ENCODE results near the gene MDC1. TPM values are rescaled to one million over a fixed set of nuclear protein-coding genes. Genes with fewer than 3 reads are reported as not detected.

MDC1 gene
- total and polyA plus RNA-seq, 2 of the 13 experiments (the other 11 are each of a cell fraction or from before 2014, with no cell fraction given) = 8.4 to 14.0 TPM

DNA sequence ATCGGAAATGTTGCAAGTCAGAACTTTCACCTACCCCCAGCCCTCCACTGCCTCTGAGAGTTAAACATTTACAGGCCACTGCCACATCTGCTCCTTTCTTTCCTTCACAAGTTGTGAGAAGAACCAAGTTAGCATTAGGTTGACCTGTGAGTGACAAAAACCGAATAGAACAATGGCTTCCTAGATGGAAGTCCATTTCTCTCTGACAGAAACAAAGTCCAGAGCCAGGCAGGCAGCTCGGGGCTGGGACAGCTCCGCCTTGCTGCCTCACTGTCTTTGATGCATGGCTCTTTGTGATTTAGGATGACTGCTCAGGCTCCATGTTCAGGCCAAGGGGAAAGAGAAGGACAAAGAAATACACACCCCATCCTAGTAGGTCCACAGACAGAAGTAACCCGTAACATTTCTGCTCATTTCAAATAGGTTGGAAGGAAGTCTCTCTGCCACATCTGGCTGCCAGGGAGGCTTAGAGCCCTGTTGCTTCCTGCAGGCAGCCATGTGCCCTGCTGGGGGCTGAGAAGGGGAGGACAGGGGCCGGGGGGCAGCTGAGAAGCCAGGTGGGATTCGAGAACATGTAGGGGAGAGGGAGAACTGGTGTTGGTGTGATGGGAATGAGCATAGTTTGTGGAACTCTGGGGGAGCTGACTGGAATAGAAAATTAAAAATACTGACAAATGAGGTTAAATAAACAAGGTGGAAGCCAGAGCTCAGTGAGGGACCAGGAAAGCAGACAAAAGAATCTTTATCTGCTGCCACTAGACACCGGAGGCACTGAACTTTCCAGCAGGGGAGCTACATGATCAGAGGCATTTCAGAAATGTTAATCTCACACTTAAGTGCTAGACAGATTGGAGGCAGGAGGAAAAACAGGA, 46.8 kb upstream of the MDC1 start (continued):
- TF ChIP-seq, protein P1, sequence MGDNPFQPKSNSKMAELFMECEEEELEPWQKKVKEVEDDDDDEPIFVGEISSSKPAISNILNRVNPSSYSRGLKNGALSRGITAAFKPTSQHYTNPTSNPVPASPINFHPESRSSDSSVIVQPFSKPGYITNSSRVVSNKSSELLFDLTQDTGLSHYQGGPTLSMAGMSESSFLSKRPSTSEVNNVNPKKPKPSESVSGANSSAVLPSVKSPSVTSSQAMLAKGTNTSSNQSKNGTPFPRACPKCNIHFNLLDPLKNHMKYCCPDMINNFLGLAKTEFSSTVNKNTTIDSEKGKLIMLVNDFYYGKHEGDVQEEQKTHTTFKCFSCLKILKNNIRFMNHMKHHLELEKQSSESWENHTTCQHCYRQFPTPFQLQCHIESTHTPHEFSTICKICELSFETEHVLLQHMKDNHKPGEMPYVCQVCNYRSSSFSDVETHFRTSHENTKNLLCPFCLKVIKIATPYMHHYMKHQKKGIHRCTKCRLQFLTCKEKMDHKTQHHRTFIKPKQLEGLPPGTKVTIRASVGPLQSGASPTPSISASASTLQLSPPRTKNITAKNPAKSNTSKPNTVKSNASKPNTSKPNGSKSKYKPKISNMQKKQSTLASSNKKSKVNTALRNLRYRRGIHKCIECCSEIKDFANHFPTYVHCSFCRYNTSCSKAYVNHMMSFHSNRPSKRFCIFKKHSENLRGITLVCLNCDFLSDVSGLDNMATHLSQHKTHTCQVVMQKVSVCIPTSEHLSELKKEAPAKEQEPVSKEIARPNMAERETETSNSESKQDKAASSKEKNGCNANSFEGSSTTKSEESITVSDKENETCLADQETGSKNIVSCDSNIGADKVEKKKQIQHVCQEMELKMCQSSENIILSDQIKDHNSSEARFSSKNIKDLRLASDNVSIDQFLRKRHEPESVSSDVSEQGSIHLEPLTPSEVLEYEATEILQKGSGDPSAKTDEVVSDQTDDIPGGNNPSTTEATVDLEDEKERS (CRISPR knock-in tag; IDR thresholded peaks at IDR 0.05) = no peak
- TF ChIP-seq, protein P2, sequence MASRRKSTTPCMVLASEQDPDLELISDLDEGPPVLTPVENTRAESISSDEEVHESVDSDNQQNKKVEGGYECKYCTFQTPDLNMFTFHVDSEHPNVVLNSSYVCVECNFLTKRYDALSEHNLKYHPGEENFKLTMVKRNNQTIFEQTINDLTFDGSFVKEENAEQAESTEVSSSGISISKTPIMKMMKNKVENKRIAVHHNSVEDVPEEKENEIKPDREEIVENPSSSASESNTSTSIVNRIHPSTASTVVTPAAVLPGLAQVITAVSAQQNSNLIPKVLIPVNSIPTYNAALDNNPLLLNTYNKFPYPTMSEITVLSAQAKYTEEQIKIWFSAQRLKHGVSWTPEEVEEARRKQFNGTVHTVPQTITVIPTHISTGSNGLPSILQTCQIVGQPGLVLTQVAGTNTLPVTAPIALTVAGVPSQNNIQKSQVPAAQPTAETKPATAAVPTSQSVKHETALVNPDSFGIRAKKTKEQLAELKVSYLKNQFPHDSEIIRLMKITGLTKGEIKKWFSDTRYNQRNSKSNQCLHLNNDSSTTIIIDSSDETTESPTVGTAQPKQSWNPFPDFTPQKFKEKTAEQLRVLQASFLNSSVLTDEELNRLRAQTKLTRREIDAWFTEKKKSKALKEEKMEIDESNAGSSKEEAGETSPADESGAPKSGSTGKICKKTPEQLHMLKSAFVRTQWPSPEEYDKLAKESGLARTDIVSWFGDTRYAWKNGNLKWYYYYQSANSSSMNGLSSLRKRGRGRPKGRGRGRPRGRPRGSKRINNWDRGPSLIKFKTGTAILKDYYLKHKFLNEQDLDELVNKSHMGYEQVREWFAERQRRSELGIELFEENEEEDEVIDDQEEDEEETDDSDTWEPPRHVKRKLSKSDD (CRISPR knock-in tag; IDR thresholded peaks at IDR 0.05; ENCODE audit: low read depth) = peak; percentile 86; the same call in 1 of the 2 replicates
- TF ChIP-seq ZNF335 (CRISPR knock-in tag; IDR thresholded peaks at IDR 0.05) = peak; percentile 46; the same call in 1 of the 2 replicates
- peak; percentile 47; the same call in 1 of the 2 replicates for TF ChIP-seq NR2C2 (CRISPR knock-in tag; IDR thresholded peaks at IDR 0.05; ENCODE audit: borderline replicate concordance)
- peak; percentile 37; the same call in 1 of the 2 replicates for TF ChIP-seq GTF2F1 (IDR thresholded peaks at IDR 0.05; ENCODE audit: low read length)
- TF ChIP-seq, protein P3, sequence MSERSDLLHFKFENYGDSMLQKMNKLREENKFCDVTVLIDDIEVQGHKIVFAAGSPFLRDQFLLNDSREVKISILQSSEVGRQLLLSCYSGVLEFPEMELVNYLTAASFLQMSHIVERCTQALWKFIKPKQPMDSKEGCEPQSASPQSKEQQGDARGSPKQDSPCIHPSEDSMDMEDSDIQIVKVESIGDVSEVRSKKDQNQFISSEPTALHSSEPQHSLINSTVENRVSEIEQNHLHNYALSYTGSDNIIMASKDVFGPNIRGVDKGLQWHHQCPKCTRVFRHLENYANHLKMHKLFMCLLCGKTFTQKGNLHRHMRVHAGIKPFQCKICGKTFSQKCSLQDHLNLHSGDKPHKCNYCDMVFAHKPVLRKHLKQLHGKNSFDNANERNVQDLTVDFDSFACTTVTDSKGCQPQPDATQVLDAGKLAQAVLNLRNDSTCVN (CRISPR knock-in tag; IDR thresholded peaks at IDR 0.05; ENCODE audit: borderline replicate concordance) = 0 out of 2 replicates have a peak, but pooled peaks have one; percentile 25
- TF ChIP-seq ETV6 (CRISPR knock-in tag; conservative IDR thresholded peaks at IDR 0.05) = no peak
- TF ChIP-seq, protein P4, sequence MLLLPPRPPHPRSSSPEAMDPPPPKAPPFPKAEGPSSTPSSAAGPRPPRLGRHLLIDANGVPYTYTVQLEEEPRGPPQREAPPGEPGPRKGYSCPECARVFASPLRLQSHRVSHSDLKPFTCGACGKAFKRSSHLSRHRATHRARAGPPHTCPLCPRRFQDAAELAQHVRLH (CRISPR knock-in tag; IDR thresholded peaks at IDR 0.05; ENCODE audit: borderline replicate concordance, low read depth) = peak; percentile 72
- TF ChIP-seq ZC3H4 (CRISPR knock-in tag; IDR thresholded peaks at IDR 0.05; ENCODE audit: borderline replicate concordance) = peak; percentile 95
- TF ChIP-seq CAMTA2 (CRISPR knock-in tag; IDR thresholded peaks at IDR 0.05; ENCODE audit: borderline replicate concordance) = no peak
- TF ChIP-seq, protein P5, sequence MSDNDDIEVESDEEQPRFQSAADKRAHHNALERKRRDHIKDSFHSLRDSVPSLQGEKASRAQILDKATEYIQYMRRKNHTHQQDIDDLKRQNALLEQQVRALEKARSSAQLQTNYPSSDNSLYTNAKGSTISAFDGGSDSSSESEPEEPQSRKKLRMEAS (IDR thresholded peaks at IDR 0.05) = peak; percentile 55
- TF ChIP-seq ZNF761 (CRISPR knock-in tag; conservative IDR thresholded peaks at IDR 0.05) = no peak
- TF ChIP-seq, protein P6, sequence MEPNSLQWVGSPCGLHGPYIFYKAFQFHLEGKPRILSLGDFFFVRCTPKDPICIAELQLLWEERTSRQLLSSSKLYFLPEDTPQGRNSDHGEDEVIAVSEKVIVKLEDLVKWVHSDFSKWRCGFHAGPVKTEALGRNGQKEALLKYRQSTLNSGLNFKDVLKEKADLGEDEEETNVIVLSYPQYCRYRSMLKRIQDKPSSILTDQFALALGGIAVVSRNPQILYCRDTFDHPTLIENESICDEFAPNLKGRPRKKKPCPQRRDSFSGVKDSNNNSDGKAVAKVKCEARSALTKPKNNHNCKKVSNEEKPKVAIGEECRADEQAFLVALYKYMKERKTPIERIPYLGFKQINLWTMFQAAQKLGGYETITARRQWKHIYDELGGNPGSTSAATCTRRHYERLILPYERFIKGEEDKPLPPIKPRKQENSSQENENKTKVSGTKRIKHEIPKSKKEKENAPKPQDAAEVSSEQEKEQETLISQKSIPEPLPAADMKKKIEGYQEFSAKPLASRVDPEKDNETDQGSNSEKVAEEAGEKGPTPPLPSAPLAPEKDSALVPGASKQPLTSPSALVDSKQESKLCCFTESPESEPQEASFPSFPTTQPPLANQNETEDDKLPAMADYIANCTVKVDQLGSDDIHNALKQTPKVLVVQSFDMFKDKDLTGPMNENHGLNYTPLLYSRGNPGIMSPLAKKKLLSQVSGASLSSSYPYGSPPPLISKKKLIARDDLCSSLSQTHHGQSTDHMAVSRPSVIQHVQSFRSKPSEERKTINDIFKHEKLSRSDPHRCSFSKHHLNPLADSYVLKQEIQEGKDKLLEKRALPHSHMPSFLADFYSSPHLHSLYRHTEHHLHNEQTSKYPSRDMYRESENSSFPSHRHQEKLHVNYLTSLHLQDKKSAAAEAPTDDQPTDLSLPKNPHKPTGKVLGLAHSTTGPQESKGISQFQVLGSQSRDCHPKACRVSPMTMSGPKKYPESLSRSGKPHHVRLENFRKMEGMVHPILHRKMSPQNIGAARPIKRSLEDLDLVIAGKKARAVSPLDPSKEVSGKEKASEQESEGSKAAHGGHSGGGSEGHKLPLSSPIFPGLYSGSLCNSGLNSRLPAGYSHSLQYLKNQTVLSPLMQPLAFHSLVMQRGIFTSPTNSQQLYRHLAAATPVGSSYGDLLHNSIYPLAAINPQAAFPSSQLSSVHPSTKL (CRISPR knock-in tag; IDR thresholded peaks at IDR 0.05) = peak; percentile 95
- TF ChIP-seq ZNF878 (CRISPR knock-in tag; IDR thresholded peaks at IDR 0.05) = peak; percentile 86
- no peak for TF ChIP-seq PCBP1 (IDR thresholded peaks at IDR 0.05; ENCODE audit: borderline replicate concordance, low read depth, low read length)
- TF ChIP-seq DNMT3B (CRISPR knock-in tag; conservative IDR thresholded peaks at IDR 0.05) = peak; percentile 83
- TF ChIP-seq FOXK2 (IDR thresholded peaks at IDR 0.05) = peak; percentile 93

Measured in HepG2 (cell line).